Thyroid gland (tissue), 4 donors: Measurements from ENCODE around the gene SNRNP70. TPM values are rescaled to one million over a fixed set of nuclear protein-coding genes. Genes with fewer than 3 reads are reported as not detected.
"Not testable (repeated sequence)": the region's sequence is repeated elsewhere in the genome, so short reads cannot be mapped to it uniquely, and the experiment has no call there.

Experiments used
- DNase-seq, 2 donors: peaks; one replicate each; pipeline ENCODE4 v3.0.0-alpha.2; 2019
- H3K27ac ChIP-seq, 3 donors: fragments of 200-600 bp; sonication (generic); 1 replicate in 2 of 3; 2 replicates in 1 of 3; pipeline ENCODE4 v1.5.1; 2016 to 2019; ENCODE audit warnings: mild to moderate bottlenecking in 1 of 3, moderate library complexity in 1 of 3
- H3K27me3 ChIP-seq: fragments of 200-600 bp; sonication (generic); one replicate; pipeline ENCODE4 v1.5.1; 2019
- H3K36me3 ChIP-seq, 2 donors: fragments of 200-600 bp; sonication (generic); one replicate each; pipeline ENCODE4 v1.5.1; 2016 to 2019
- H3K4me1 ChIP-seq, 2 donors: fragments of 200-600 bp; sonication (generic); one replicate each; pipeline ENCODE4 v1.5.1; 2017 to 2019
- H3K4me3 ChIP-seq, 3 donors: fragments of 200-600 bp; sonication (generic); replicated peaks in 1 of 3; 1 replicate in 2 of 3; 2 replicates in 1 of 3; pipeline ENCODE4 v1.5.1; 2016; ENCODE audit warnings: mild to moderate bottlenecking in 1 of 3
- H3K9me3 ChIP-seq: fragments of 200-600 bp; sonication (generic); one replicate; pipeline ENCODE4 v1.5.1; 2017
- CTCF ChIP-seq, 6 experiments: fragments of 200-600 bp in 3 of 6; fragments of 450-650 bp in 3 of 6; sonication (generic) in 3 of 6; IDR thresholded peaks; one replicate each; pipeline ENCODE4 v1.5.1; 2016 to 2019; ENCODE audit warnings: antibody characterized with exemption in 6 of 6, mild to moderate bottlenecking in 2 of 6, inconsistent platforms in 1 of 6, moderate library complexity in 1 of 6
- POLR2A ChIP-seq, 2 donors: fragments of 450-650 bp; IDR thresholded peaks; one replicate each; pipeline ENCODE4 v1.6.1; 2017; ENCODE audit warnings: antibody characterized with exemption in 2 of 2, mild to moderate bottlenecking in 2 of 2, moderate library complexity in 1 of 2
- WGBS, 2 donors: methylation state at CpG; one replicate each; pipeline ENCODE4 v1.1.5; 2017; 5-methylcytosine and 5-hydroxymethylcytosine counted together
- intact Hi-C: fragments of 100-400 bp; cut with DNase I; formaldehyde crosslinking; loops from one replicate; pipeline ENCODE4 v1.15.1; 2023
- total RNA-seq, 4 donors: library from RNA; depleted of rRNA; stranded (reverse); fragments of >200 nt; gene quantifications; one replicate each; pipeline ENCODE4 v1.2.3, GENCODE V29; 2016

Gene SNRNP70
- total RNA-seq, 4 donors from 2014 or later: 253 to 388 (median 305) TPM

GRCh38 chr19:49136771-49137171 is 51.5 kb downstream of the SNRNP70 start:
- Histone ChIP-seq H3K4me1 (peaks cover 7 to 15% of the 10 kb centered on the region in 2 donors), H3K27me3 (no peaks in the 10 kb centered on the region), H3K4me3 (no peak overlapping the region), H3K27ac (no peak overlapping the region), H3K9me3 (no peaks in the 10 kb centered on the region), H3K36me3 (no peaks in the 10 kb centered on the region)
- intact Hi-C loops: no loop called here
- no peak for DNase-seq
- 74 to 77% methylated on average over 10 of the region's 10 CpGs for WGBS, 2 donors
- TF ChIP-seq CTCF (IDR thresholded peaks at IDR 0.05) (no peak), POLR2A (IDR thresholded peaks at IDR 0.05) (no peak)

GRCh38 chr19:49140951-49141350 is 55.7 kb downstream of the SNRNP70 start:
- no peak overlapping the region for H3K27ac ChIP-seq
- no peak overlapping the region for H3K4me3 ChIP-seq
- H3K27me3 ChIP-seq: no peaks in the 10 kb centered on the region
- DNase-seq: no peak
- intact Hi-C loops: no loop called here
- no peaks in the 10 kb centered on the region for H3K36me3 ChIP-seq
- 77 to 92% methylated on average over 7 of the region's 7 CpGs for WGBS, 2 donors
- H3K9me3 ChIP-seq: no peaks in the 10 kb centered on the region
- peaks cover 1 to 18% of the 10 kb centered on the region in 2 donors for H3K4me1 ChIP-seq
- TF ChIP-seq POLR2A (IDR thresholded peaks at IDR 0.05): no peak

GRCh38 chr19:49141352-49141751 is 56.1 kb downstream of the SNRNP70 start:
- 78 to 85% methylated on average over 6 of the region's 6 CpGs for WGBS, 2 donors
- intact Hi-C loops: no loop called here
- Histone ChIP-seq H3K4me1 (peaks cover 5 to 22% of the 10 kb centered on the region in 2 donors), H3K27ac (no peak overlapping the region), H3K36me3 (no peaks in the 10 kb centered on the region), H3K4me3 (no peak overlapping the region), H3K27me3 (no peaks in the 10 kb centered on the region), H3K9me3 (no peaks in the 10 kb centered on the region)
- no peak for TF ChIP-seq POLR2A (IDR thresholded peaks at IDR 0.05)
- TF ChIP-seq CTCF (IDR thresholded peaks at IDR 0.05): no peak
- no peak for DNase-seq

GRCh38 chr19:49142866-49143335 is 57.6 kb downstream of the SNRNP70 start:
- H3K27ac ChIP-seq: no peak overlapping the region
- 4% methylated on average over 14 to 15 of the region's 21 CpGs for WGBS, 2 donors
- peak; percentile 92 to 93 for DNase-seq
- intact Hi-C loops: no loop called here
- H3K4me3 ChIP-seq: peak overlapping the region in 1 of 3 donors; percentile 31
- TF ChIP-seq CTCF (IDR thresholded peaks at IDR 0.05) (no peak), POLR2A (IDR thresholded peaks at IDR 0.05) (peak in 1 of 2 donors; percentile 26)
- H3K36me3 ChIP-seq: no peaks in the 10 kb centered on the region
- peaks cover 6 to 26% of the 10 kb centered on the region in 2 donors for H3K4me1 ChIP-seq
- H3K27me3 ChIP-seq: no peaks in the 10 kb centered on the region
- no peaks in the 10 kb centered on the region for H3K9me3 ChIP-seq

- 7 to 9% methylated on average over 21 to 26 of the region's 30 CpGs for WGBS, 2 donors
- H3K27ac ChIP-seq: no peak overlapping the region
- no peaks in the 10 kb centered on the region for H3K36me3 ChIP-seq
- intact Hi-C loops: loop anchor here (5.0 kb wide), 1 partner anchor 48 kb away; no protein-coding TSS in a partner anchor
- peaks cover 19 to 35% of the 10 kb centered on the region in 2 donors for H3K4me1 ChIP-seq
- H3K27me3 ChIP-seq: no peaks in the 10 kb centered on the region
- H3K4me3 ChIP-seq: no peak overlapping the region
- TF ChIP-seq POLR2A (IDR thresholded peaks at IDR 0.05): no peak
- peak; percentile 63 to 93 (median 75) for TF ChIP-seq CTCF (IDR thresholded peaks at IDR 0.05)
- peak; percentile 76 to 77 for DNase-seq
- H3K9me3 ChIP-seq: no peaks in the 10 kb centered on the region
Observed at GRCh38 chr19:49145573-49146407, 60.5 kb downstream of the SNRNP70 start.

GRCh38 chr19:49146408-49146770 is 61.1 kb downstream of the SNRNP70 start:
- not testable (repeated sequence) for H3K9me3 ChIP-seq, H3K27me3 ChIP-seq, H3K36me3 ChIP-seq, H3K27ac ChIP-seq, H3K4me3 ChIP-seq
- DNase-seq: peak; percentile 41 to 50
- intact Hi-C loops: loop anchor here (5.0 kb wide), 1 partner anchor 49 kb away; no protein-coding TSS in a partner anchor
- WGBS, 2 donors: 19 to 24% methylated on average over 6 to 7 of the region's 7 CpGs
- H3K4me1 ChIP-seq: peaks cover 22 to 41% of the 10 kb centered on the region in 2 donors
